Measurements from ENCODE around the gene NPTN.
"Not testable (repeated sequence)": the region's sequence is repeated elsewhere in the genome, so short reads cannot be mapped to it uniquely, and the experiment has no call there.

NPTN gene

DNA sequence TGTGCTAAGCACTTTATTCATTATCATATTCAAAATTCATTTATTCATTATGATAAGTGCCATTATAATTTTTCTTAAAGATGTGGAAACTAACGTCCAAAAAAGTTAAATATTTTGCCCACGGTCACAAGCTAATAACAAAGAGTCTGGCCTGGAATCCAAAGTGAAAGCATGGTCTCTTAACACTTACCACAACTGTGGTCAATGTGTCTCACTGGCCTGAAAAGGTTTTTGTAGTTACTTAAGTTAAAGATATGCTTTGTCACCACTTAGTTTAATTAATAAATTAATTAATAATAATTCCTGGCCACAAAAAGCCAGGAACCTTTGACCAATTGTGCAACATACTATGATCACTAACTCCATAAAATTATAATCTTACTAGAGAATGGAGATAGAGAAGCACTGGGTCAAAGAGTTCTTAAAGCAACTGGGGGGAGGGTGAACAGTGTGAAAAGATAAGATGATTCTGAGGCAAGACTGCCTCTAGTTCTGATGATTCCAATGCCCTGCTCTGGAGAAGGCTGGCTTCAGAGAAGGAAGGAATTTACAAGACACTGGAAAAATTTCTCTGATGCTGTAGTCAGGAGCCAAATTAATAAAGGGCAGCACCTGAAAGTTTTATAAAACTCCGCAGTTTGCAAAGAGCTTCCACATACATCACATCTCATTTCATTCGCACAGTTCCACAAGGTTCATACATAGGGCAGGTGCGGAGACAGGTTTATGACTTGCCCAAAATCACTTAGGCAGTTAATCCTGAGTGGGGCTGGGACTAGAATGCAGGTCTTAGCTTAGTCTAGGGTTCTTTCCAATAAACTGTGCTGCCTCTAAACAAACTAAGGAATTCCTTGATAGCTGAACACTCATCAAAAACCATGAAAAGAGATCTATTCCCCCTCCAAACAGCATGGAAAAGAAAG is 32.5 kb downstream of the NPTN start:
- DNase-seq (ENCODE audit: low read depth) = no peak

DNA sequence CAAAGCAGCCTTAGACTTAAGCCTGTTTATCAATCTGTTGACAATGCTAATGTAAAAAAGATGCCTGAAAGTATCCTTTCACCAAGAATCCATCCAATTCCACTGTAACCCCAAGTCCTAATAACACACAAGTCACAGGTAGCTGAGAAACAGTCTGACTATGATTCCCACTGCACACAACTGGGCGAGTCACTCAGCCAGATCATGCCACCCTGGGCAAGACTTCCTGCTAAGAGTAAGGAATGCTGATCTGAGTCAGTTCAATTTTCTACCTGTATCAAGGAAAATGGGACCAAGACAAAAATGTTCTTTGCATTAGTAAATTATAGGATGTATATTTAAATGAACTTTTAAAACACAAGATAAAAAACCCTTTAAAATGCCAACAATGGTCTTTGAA is 33.3 kb downstream of the NPTN start:
- DNase-seq (ENCODE audit: low read depth) = no peak

DNA sequence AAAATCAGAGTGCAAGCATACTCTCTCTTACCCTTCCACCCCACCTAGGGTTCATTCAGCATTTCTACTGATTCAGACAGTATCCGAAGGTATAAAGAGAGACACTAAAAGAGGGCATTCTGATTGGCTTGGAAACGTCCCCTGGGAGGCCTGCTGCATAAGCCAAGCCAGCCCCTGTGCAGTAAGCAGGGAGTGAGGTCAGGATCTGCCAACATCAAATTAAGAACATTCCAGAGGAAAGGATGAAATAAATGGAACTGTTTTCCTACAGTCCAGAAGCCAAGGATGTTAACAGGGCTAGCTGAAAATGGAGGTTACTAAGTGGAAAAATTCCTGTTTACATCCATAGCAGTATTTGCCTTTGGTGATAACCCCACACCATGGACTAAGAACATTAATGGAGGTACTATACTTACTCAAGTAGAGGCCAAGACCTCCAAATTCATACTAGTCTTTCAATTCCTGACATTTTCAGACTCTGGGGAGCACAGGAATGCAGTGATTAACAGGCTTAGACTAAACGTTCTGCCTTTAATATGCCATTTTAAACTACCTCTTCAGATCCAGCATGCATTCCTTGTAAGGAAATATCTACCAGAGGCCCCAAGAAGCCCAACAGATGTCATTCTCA is 34.5 kb downstream of the NPTN start:
- DNase-seq (ENCODE audit: low read depth) = no peak

DNA sequence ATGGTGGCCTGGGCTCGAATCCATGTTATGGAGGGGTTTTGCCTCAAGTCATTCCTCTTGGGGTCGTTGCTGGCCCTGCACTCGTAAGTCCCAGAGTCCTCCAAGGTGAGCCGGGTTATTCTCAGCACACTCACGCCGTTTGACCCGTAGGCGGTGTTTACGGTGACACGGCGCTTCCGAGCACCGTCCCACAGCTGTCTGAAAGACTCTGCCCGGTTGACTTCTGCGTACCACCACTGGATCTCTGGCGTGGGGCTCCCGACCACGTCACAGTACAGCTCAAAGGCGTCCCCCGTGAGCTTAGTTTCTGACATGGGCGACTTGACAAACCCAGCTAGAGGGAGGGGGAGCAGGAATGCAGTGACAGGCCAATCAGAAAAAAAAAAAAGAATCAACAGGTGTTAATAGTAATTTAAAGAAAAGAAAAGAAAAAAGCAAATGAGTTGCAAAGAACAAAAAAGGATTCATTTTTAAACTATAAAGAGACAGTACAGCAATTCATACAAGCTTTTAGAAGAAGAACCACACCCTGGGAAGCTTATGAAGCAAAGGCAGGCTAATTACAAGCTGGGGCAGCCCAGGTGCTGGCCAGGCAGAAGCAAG is 36.1 kb downstream of the NPTN start:
- DNase-seq (ENCODE audit: low read depth) = no peak

DNA sequence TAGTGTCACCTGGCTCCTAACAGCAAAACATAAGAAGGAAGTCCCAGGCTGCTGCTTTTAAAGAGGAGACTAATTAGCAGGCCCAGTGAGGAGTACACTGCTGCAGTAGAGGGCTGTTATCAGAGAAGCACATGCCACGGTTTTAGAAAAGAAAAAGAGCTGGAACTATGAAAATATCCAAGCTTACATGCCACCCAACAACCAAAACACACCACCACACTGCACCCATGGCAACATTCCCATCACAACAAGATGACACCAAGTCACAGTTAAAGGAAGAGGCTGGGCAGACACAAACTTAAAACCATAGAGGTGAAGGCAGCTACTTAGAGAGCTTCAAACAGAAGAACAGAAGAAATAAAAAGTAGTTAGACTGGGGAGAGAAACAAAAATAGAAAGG is 37.0 kb downstream of the NPTN start:
- DNase-seq (ENCODE audit: low read depth) = no peak

DNA sequence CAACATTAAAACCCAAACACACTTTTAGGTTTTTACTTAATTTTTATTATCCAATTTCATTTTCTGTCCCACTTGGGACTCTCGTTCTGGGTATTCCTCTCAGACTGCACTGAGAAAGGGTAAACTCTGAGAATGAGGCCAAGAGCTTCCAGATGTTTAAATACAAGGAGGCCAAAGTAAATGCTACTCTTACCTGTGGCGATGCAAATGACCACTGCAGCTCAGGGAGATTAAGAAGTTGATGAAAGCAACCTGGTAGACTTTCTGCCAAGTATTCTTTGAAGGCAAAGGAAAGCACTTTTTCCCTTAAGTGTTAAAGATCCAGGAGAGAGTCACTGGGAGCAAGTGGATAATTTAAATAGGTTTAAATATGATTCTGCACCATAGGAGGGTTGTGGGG is 39.1 kb downstream of the NPTN start:
- DNase-seq (ENCODE audit: low read depth) = no peak

DNA sequence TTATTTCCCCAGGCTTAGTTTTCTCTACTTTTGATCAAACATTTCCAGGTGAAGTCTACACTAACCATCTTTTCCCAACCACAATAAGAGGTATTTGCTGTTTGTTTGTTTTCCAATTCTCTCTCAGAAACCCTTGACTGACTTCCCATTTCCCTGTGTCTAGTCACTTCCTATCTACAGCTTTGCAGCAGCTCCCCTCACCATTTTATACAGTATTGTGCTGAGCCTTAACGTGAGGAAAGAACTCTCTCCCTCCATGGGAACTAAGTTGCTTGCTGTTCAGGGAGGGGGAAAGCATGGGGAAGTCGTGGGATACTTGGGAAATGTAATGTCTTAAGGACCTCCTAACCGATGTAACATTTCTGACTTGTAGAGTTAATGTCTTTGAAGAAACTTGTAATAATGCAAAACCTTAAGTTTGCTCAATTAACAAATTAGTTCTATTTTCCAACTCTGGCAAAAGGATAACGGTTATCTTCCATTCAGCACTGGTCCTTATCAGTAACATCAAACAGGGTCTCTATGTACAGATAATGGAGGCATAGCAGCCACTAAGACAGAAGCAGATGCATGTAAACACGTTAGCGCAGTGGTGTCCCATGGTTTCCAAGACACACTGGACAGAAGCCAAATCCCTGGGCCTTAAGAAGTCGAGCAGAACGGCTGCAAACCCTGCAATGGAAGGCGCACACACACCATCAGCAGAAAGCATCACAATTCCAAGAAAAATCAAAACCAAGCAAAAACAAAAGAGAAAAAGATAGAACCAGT is 39.7 kb downstream of the NPTN start:
- no peak for DNase-seq (ENCODE audit: low read depth)

DNA sequence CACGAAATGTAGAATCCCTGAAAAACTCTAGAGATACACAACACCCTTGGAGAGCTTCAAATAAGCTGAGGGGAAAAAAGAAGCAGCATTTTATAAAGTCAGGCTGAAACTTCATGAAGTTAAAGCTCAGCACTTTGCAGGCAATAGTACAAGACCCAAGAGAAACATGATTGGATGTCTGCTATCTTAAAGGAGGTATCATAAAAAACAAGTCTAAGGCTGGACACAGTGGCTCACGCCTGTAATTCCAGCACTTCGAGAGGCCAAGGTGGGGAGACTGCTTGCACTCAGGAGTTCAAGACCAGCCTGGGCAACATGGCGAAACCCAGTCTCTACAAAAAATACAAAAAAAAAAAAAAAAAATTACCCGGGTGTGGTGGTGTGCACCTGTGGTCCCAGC is 42.9 kb downstream of the NPTN start:
- DNase-seq (ENCODE audit: low read depth) = no peak

DNA sequence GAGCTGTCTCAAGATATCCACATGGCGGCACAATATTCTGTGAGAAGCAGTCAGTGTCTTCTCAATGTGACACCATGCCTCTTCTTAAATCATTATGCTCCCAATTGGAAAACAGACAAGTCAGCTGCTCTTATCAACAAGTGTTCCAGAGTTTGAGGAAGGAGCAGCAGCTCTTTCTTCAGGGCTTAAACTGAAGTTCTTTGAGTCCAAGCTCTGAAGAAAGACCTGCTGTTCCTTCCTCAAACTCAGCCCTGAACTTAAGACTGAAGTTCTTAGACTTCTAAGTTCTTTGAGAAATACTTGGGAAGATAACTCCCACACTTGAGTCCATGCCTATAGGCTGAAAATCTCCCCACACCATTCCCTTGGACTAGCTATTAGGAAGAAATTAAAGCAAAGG is 43.4 kb downstream of the NPTN start:
- no peak for DNase-seq (ENCODE audit: low read depth)

DNA sequence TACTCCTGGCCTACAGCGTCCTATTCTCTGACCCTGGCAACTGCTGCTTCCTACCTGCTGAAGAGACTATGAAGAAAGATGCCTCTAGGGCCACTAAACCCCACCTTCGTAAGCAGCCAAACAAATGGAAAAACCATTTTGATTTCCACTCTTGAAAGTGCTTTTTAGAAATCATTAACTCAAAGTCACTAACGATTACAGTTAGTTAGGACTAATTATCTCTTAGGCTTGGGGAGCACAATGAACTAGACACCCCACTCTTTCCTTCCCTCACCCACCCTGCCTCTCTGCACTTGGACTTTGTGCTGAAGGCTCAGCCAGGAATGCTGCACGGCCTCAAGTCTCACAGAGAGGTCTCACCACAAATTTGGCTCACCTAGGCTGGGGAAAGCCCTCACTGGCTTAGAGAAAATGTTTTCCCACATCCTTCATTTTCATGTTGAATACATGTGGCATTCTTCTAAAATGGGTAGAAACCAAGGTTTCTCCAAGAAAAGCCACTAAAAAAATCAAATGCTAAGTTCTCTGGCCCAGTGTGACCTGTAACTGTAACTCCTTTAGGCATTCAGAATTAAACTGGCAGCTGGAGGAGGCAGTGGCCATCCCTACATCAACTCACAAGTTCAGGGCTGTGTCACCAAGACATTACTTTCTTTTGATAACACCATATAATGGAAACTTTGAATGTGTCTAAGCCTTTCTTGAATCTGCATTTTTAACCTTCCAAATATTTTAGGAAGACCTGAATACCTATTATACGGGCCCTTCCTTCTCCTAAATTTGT is 47.1 kb downstream of the NPTN start:
- no peak for DNase-seq (ENCODE audit: low read depth)

DNA sequence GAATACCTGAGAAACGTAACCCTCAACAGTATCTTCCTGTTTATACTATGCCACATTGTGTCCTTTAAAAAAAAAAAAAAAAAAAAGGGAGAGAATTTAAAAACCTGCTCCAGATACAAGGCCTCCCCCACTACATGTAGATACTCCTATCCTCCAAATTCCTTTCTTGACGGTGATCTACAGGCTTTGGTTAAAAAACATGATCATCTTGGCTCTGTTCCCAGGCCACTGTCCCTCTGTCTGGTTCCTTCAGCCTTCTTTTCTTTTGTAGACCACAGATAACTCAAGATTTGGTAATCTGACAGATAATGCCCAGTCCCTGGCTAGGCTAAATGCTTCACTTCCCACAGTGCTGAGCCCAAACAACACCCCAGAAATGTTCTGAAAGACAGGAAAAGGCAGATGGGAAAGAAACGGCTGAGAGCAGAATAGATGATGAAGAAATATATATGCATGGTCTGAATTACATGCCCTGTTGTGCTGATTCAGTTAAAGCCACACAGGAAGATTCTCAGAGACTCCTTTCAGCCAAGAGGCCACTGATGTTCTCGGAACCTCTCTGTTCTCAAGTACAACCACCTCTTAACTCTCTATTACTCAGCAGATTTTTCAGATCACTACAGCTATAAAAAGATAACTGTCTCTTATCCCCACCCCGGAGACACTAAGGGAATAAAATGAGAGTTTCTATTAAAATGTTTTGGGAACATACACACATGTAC is 48.3 kb downstream of the NPTN start:
- DNase-seq (ENCODE audit: low read depth) = no peak

DNA sequence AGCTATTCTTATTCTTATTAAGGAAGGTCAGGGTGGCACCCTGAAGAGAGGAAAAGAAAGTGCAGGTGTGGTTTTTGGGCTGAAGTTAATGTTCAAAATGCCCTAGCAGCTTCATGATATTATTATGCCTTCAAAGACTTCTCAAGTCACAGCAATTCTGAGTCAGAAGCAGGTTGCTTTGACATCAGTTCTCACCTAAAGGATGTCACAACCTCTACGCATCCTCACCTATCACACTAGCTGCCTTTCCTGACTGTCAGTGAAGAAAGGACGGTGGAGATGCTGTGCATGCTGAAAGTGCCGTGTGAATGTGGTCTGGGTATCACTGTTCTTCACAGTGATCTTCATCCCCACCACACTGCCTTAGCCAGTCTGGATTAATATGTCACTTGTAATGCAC is 49.6 kb downstream of the NPTN start:
- DNase-seq (ENCODE audit: low read depth) = no peak

DNA sequence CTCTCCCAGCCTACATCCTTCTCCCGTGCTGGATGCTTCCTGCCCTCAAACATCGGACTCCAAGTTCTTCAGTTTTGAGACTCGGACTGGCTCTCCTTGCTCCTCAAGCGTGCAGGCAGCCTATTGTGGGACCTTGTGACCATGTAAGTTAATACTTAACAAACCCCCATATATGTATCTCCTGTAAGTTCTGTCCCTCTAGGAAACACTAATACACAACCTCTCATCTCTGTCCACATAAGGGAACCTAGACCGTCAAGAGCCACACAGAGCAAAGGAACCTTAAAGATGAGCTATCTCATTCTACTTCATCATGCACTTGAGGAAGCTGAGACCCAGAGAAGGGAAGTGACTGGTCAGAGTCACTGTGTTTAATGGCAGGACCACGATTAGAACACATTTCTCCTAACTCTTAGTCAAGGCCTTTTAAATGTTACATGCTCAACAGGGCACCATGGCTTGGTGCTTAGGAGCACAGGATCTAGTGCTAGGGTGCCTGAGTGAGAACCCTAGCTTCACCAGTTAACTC is 50.3 kb downstream of the NPTN start:
- DNase-seq (ENCODE audit: low read depth) = no peak

DNA sequence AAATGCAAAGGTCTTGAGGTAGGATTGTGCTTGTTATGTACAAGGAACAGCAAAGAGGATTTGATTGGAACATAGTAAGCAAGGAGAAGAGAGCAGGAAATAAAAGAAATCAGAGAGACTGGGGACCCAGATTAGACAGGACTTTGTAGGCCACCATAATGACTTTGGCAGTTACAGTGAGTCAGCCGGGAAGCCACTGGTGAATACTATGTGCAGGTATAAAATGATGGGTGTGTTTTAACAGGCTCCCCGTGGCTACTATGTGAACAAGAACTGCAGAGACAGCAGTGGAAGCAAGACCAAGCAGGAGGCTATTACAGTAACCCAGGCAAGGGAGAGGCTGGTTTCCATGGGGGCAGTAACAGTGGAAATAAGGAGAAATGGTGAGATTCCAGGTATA is 55.2 kb downstream of the NPTN start:
- no peak for DNase-seq (ENCODE audit: low read depth)

DNA sequence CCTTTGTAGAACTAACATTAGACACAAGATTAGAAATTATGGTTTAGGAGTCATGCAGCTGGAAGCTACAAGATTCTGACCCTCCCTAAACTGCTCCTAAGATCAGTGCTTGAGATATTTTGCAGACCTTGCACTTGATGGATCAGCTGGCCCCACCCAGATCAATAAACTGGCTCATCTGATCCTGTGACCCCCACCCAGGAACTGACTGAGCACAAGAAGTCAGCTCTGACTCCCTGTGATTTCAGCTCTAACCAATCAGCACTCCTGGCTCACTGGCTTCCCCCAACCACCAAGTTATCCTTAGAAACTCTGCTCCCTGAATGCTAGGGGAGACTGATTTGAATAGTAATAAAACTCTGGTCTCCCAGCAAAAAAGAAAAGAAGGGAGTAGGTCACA is 55.6 kb downstream of the NPTN start:
- not testable (repeated sequence) for DNase-seq (ENCODE audit: low read depth)

DNA sequence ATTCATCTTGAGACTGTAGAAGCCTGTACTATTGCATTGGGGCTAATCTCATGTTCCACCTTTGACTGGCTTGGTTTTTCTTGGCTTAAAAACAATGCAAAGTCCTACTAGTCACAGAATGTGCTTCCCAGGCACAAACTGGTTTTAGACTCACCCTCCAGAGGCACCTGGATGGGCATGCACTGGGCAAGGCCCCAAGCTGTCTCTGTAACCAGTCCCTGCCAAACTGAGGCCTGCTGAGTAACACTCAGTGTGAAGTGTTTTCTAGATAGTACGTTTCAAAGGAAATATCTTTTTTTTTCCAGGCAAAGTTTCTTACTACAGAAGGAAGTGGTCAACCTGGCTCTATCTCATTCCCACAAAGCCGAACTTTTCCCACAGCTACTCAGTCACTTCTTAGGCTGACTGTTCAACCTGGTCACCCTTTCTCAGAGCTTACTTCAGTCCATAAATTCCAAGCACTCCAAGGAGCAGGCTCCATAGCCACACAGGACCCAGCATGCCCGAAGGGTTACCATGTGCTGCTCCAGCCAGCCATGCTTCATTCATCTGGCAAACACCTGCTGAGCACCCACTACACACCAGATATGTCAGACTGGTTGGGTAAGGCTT is 57.4 kb downstream of the NPTN start:
- DNase-seq (ENCODE audit: low read depth) = no peak

DNA sequence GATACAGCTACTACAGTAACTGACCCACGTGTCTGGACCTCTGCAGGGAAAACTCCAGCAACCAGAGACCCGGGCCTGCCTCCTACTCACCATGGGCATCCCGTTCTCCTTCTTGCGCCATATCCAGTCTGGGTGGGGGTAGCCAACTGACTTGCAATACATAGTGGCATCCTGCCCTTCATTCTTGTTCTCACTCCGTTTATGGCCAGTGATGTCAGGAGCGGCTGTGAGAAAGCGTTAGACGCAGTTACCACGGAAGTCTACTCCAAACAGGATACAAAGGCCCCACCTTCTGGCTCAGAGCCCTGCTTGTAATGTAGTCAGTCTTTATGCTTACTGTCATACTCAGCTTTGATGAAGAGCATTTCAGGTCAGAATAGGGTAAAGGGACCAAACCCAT is 59.6 kb downstream of the NPTN start:
- DNase-seq (ENCODE audit: low read depth) = no peak

DNA sequence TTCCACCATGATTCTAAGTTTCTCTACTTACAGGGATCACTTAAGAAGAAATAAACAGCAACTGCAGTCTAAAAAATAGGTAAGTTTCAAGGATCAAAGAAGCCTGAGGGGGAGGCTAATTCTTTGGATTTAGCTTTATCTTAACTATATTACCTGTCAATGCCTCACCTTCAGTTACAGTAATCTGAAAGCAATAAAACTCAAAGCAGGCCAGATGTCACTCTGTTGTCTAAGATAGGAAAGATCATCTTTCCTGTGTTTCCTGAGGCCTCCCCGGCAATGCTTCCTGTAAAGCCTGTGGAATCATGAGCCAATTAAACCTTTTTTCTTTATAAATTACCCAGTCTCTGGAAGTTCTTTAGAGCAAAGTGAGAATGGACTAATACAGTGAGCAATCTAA is 60.2 kb downstream of the NPTN start:
- DNase-seq (ENCODE audit: low read depth) = no peak

DNA sequence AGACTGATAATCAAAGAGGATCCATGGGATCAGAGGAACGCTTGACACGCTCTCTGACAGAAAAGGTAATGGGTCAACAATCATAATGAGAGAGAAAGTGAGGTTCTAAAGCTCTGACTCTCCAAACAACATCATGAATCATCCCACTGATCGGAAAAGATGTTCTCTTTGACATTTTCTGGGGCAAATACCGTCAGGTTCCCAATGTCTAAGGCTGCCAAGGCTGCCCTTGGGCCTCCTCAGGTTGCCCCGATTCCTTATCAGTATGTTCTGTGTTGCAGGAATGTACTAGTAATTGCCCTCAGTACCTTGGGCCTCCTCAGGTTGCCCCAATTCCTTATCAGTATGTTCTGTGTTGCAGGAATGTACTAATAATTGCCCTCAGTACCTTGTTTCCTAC is 60.9 kb downstream of the NPTN start:
- no peak for DNase-seq (ENCODE audit: low read depth)

DNA sequence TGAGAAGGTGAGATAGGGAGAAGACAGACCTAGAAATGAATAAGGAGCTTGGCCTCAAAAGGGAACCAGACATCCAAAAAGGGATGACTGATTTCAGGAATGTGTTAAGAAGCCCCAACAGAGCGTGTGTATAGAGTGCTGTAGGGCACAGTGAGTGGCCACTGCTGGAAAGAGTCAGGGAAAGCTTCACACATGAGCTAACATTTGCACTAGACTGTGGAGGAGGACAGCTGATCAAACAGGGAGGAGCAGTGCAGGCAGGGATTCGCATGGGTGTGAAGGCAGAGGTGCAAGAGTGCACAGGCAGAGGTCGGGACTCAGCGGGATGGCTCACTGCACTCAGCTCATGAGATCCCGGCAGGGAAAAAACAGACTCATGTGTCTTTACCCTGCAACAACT is 61.8 kb downstream of the NPTN start:
- no peak for DNase-seq (ENCODE audit: low read depth)

Data from non-pigmented ciliary epithelial cell (primary cell).